ENCODE data around the gene GALNT2.

Gene GALNT2

GRCh38 chr1:230141021-230141648 lies 74.1 kb downstream of the GALNT2 start:
- TF ChIP-seq POLR2AphosphoS5 (IDR thresholded peaks at IDR 0.05; ENCODE audit: low read depth, low read length) = no peak
- TF ChIP-seq TAF1 (IDR thresholded peaks at IDR 0.05; ENCODE audit: borderline replicate concordance, insufficient read depth, low read length) = no peak
- no peak for TF ChIP-seq REST (IDR thresholded peaks at IDR 0.05; ENCODE audit: insufficient read depth in 1 of 2, low read depth in 2 of 2, low read length in 2 of 2)
- no peak for TF ChIP-seq FOXP2 (optimal IDR thresholded peaks at IDR 0.05; ENCODE audit: borderline replicate concordance, extremely low read depth, extremely low read length, insufficient read depth)
- no peak for TF ChIP-seq SIN3A (IDR thresholded peaks at IDR 0.05; ENCODE audit: borderline replicate concordance, insufficient read depth, low read length)

- TF ChIP-seq FOXP2 (optimal IDR thresholded peaks at IDR 0.05; ENCODE audit: borderline replicate concordance, extremely low read depth, extremely low read length, insufficient read depth) = no peak
- TF ChIP-seq REST (IDR thresholded peaks at IDR 0.05; ENCODE audit: insufficient read depth in 1 of 2, low read depth in 2 of 2, low read length in 2 of 2) = no peak
- TF ChIP-seq SIN3A (IDR thresholded peaks at IDR 0.05; ENCODE audit: borderline replicate concordance, insufficient read depth, low read length) = no peak
- TF ChIP-seq POLR2AphosphoS5 (IDR thresholded peaks at IDR 0.05; ENCODE audit: low read depth, low read length) = no peak
- no peak for TF ChIP-seq TAF1 (IDR thresholded peaks at IDR 0.05; ENCODE audit: borderline replicate concordance, insufficient read depth, low read length)
Observed at GRCh38 chr1:230141797-230142607, 75.0 kb downstream of the GALNT2 start.

GRCh38 chr1:230142608-230143210 lies 75.7 kb downstream of the GALNT2 start:
- TF ChIP-seq SIN3A (IDR thresholded peaks at IDR 0.05; ENCODE audit: borderline replicate concordance, insufficient read depth, low read length) = no peak
- TF ChIP-seq FOXP2 (optimal IDR thresholded peaks at IDR 0.05; ENCODE audit: borderline replicate concordance, extremely low read depth, extremely low read length, insufficient read depth) = no peak
- TF ChIP-seq REST (IDR thresholded peaks at IDR 0.05; ENCODE audit: insufficient read depth in 1 of 2, low read depth in 2 of 2, low read length in 2 of 2) = no peak
- TF ChIP-seq POLR2AphosphoS5 (IDR thresholded peaks at IDR 0.05; ENCODE audit: low read depth, low read length) = no peak
- TF ChIP-seq TAF1 (IDR thresholded peaks at IDR 0.05; ENCODE audit: borderline replicate concordance, insufficient read depth, low read length) = no peak

GRCh38 chr1:230143534-230143933 lies 76.5 kb downstream of the GALNT2 start:
- TF ChIP-seq POLR2AphosphoS5 (IDR thresholded peaks at IDR 0.05; ENCODE audit: low read depth, low read length) = no peak
- no peak for TF ChIP-seq REST (IDR thresholded peaks at IDR 0.05; ENCODE audit: insufficient read depth in 1 of 2, low read depth in 2 of 2, low read length in 2 of 2)
- no peak for TF ChIP-seq SIN3A (IDR thresholded peaks at IDR 0.05; ENCODE audit: borderline replicate concordance, insufficient read depth, low read length)
- TF ChIP-seq TAF1 (IDR thresholded peaks at IDR 0.05; ENCODE audit: borderline replicate concordance, insufficient read depth, low read length) = no peak
